Measurements from ENCODE around the gene OMP.

GRCh38 chr11:77093987-77094840 lies 8.4 kb upstream of the OMP start:
- TF ChIP-seq CTCF (IDR thresholded peaks at IDR 0.05; ENCODE audit: insufficient read depth, low read length) (no peak), SPI1 (IDR thresholded peaks at IDR 0.05; ENCODE audit: borderline replicate concordance, low read depth) (no peak), POLR2AphosphoS5 (IDR thresholded peaks at IDR 0.05; ENCODE audit: low read depth) (no peak), GABPA (IDR thresholded peaks at IDR 0.05; ENCODE audit: low read depth) (no peak), REST (IDR thresholded peaks at IDR 0.05; ENCODE audit: insufficient replicate concordance, low read depth) (no peak)

Measured in HL-60 (cell line).